Cardiac fibroblast (primary cell): Measurements from ENCODE around the gene DPH6.

Experiments
- DNase-seq, 2 donors: peaks; one replicate each; pipeline versions ENCODE4 v3.0.0 to v3.0.0-alpha.2; 2010; ENCODE audit warnings: low read depth in 2 of 2
- H3K4me3 ChIP-seq, 2 donors: replicated peaks in 1 of 2; 1 replicate in 1 of 2; 2 replicates in 1 of 2; pipeline ENCODE4 v1.5.1; 2011; ENCODE audit warnings: low read depth in 2 of 2, low read length in 2 of 2, mild to moderate bottlenecking in 2 of 2, moderate library complexity in 1 of 2
- TF ChIP-seq, protein P1 (sequence below): IDR thresholded peaks from one replicate; pipeline ENCODE4 v1.5.1; 2011; ENCODE audit warnings: low read depth, mild to moderate bottlenecking, low read length, inconsistent platforms

DPH6 gene

GRCh38 chr15:35506272-35506870 lies 39.6 kb downstream of the DPH6 start:
- H3K4me3 ChIP-seq = no peak overlapping the region
- TF ChIP-seq, protein P1, sequence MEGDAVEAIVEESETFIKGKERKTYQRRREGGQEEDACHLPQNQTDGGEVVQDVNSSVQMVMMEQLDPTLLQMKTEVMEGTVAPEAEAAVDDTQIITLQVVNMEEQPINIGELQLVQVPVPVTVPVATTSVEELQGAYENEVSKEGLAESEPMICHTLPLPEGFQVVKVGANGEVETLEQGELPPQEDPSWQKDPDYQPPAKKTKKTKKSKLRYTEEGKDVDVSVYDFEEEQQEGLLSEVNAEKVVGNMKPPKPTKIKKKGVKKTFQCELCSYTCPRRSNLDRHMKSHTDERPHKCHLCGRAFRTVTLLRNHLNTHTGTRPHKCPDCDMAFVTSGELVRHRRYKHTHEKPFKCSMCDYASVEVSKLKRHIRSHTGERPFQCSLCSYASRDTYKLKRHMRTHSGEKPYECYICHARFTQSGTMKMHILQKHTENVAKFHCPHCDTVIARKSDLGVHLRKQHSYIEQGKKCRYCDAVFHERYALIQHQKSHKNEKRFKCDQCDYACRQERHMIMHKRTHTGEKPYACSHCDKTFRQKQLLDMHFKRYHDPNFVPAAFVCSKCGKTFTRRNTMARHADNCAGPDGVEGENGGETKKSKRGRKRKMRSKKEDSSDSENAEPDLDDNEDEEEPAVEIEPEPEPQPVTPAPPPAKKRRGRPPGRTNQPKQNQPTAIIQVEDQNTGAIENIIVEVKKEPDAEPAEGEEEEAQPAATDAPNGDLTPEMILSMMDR = no peak
- DNase-seq = no peak

- TF ChIP-seq, protein P1 = no peak
- H3K4me3 ChIP-seq = no peak overlapping the region
- DNase-seq = no peak
Measured at GRCh38 chr15:35505809-35506208, 40.2 kb downstream of the DPH6 start.

DNA sequence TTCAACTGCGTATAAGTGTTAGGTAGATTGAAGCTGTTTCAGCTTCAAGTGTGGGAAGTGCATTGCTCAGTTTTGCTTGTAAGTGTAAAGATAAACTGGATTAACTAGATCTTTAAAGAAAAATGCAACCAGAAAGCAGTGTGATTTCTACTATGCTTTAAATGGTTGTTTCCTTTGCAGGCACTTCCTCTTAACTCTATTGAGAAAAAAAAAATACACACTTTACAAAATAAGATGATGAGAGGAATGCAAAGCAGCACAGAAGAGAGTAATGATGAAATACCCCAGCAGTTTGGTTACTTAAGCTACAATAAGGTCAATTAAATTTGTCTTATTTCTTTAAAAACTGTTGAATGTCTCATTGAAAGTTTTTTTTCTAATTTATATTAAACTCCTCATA lies 40.8 kb downstream of the DPH6 start:
- TF ChIP-seq, protein P1 = no peak
- peak in 1 of 2 donors; percentile 26 for DNase-seq
- no peak overlapping the region for H3K4me3 ChIP-seq

GRCh38 chr15:35499723-35500122 lies 46.2 kb downstream of the DPH6 start:
- H3K4me3 ChIP-seq = no peak overlapping the region
- DNase-seq = no peak
- TF ChIP-seq, protein P1 = no peak

- no peak overlapping the region for H3K4me3 ChIP-seq
- TF ChIP-seq, protein P1 = no peak
- DNase-seq = no peak
Measured at GRCh38 chr15:35496585-35496984, 49.4 kb downstream of the DPH6 start.

GRCh38 chr15:35495080-35495479 lies 50.9 kb downstream of the DPH6 start:
- H3K4me3 ChIP-seq = no peak overlapping the region
- TF ChIP-seq, protein P1 = no peak

DNA sequence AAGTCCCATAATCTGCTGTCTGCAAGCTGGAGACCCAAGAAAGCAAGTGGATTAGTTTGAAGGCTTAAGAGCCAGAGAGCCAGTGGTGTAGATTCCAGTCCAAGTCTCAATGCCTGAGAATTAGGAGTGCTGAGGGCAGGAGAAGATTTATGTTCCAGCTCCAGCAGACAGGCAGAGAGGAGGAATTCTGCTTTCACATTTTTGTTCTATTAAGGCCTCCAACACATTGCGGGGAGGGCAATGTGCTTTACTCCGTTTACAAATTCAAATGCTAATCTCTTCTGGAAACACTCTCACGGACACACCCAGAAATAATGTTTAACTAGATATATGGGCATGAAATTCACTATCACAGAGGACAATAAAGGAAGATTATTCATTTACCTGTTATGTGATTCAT lies 54.0 kb downstream of the DPH6 start:
- TF ChIP-seq, protein P1 = no peak
- no peak overlapping the region for H3K4me3 ChIP-seq
- DNase-seq = no peak

More at GRCh38 chr15:35495080-35495479, 50.9 kb downstream of the DPH6 start:
- DNase-seq = peak in 1 of 2 donors; percentile 35
